HepG2 (cell line): ENCODE data around the gene PLOD3. TPM values are rescaled to one million over a fixed set of nuclear protein-coding genes. Genes with fewer than 3 reads are reported as not detected.

ENCODE experiments used
- ATAC-seq: fragments of 200-7000 bp; cut with Tn5 transposase; 3 replicates; pipeline ENCODE4 v1.9.1; 2020; ENCODE audit warnings: mild to moderate bottlenecking, moderate library complexity
- Bru-seq: library from RNA; stranded (reverse); fragments of 400-500 nt; gene quantifications from one replicate; lab custom pipeline; 2021; lab: Mats Ljungman, UMichigan
- BruChase-seq, 2 experiments: library from RNA; stranded (reverse); fragments of 400-500 nt; gene quantifications; one replicate each; lab custom pipeline; 2021; lab: Mats Ljungman, UMichigan
- BruUV-seq: library from RNA; stranded (reverse); fragments of 400-500 nt; replicated peaks from 2 replicates; lab custom pipeline; 2021; lab: Mats Ljungman, UMichigan
- CTCF ChIA-PET: fragments of 300-600 bp; formaldehyde crosslinking; extraction: SDS; loops from one replicate; lab custom pipeline; 2021; ENCODE audit warnings: low total read pairs, inconsistent platforms, low intra/inter-chr PET ratio; lab: Yijun Ruan, JAX
- POLR2A ChIA-PET: fragments of 350-600 bp; sonication (Branson Sonifier 250); formaldehyde crosslinking; loops from one replicate; lab custom pipeline; 2020; ENCODE audit warnings: antibody characterized with exemption, inconsistent platforms; lab: Yijun Ruan, JAX
- DNase-seq: peaks from one replicate; pipeline ENCODE4 v3.0.0-alpha.2; 2015; ENCODE audit warnings: low spot score
- FAIRE-seq: peaks from 3 replicates; lab custom pipeline; 2011; peaks lifted over from hg19 to GRCh38; lab: Jason Lieb, UNC
- H2AFZ ChIP-seq: one replicate; pipeline ENCODE4 v1.6.1; 2011; ENCODE audit warnings: low read length, inconsistent platforms
- H3K27ac ChIP-seq: fragments of 300-600 bp; 3 replicates; pipeline ENCODE4 v1.8.0; 2011; ENCODE audit warnings: mixed run types, mild to moderate bottlenecking, mixed read lengths, low read length, inconsistent platforms; ENCODE audit not compliant: insufficient read depth; ENCODE audit errors: extremely low read length
- H3K27me3 ChIP-seq, 2 experiments: fragments of 200-600 bp in 1 of 2; 2 replicates in 1 of 2; 3 replicates in 1 of 2; pipeline versions ENCODE4 v1.6.0 to v1.8.0; 2011; ENCODE audit warnings: low read length in 2 of 2, mild to moderate bottlenecking in 2 of 2, moderate library complexity in 2 of 2, inconsistent platforms in 1 of 2; ENCODE audit not compliant: insufficient read depth in 2 of 2, control insufficient read depth in 1 of 2
- H3K36me3 ChIP-seq, 2 experiments: fragments of 200-600 bp in 1 of 2; replicated peaks in 1 of 2; 2 replicates in 1 of 2; 3 replicates in 1 of 2; pipeline versions ENCODE4 v1.5.1 to v1.8.0; 2011; ENCODE audit warnings: low read length in 2 of 2, inconsistent platforms in 1 of 2; ENCODE audit not compliant: insufficient read depth in 2 of 2, control insufficient read depth in 1 of 2
- H3K4me1 ChIP-seq: 2 replicates; pipeline ENCODE4 v1.5.1; 2012; ENCODE audit warnings: low read length, inconsistent platforms; ENCODE audit not compliant: insufficient read depth
- H3K4me2 ChIP-seq: 2 replicates; pipeline ENCODE4 v1.6.0; 2011; ENCODE audit warnings: low read depth, low read length, inconsistent platforms
- H3K4me3 ChIP-seq, 3 experiments: fragments of 200-600 bp in 1 of 3; sonication (generic), shearing (Covaris generic) in 1 of 3; replicated peaks in 1 of 3; 2 replicates each; pipeline ENCODE4 v1.5.1; 2011 to 2016; ENCODE audit warnings: low read length in 3 of 3, inconsistent platforms in 2 of 3, low read depth in 2 of 3, mild to moderate bottlenecking in 2 of 3, control low read depth in 1 of 3, mixed read lengths in 1 of 3; ENCODE audit not compliant: insufficient read depth in 1 of 3
- H3K79me2 ChIP-seq: one replicate; pipeline ENCODE4 v1.6.1; 2011; ENCODE audit warnings: low read length, inconsistent platforms; ENCODE audit not compliant: insufficient read depth
- H3K9ac ChIP-seq: 2 replicates; pipeline ENCODE4 v1.6.0; 2011; ENCODE audit warnings: mild to moderate bottlenecking, low read depth, low read length, inconsistent platforms; ENCODE audit not compliant: insufficient read depth
- H3K9me3 ChIP-seq: 2 replicates; pipeline ENCODE4 v1.5.1; 2012; ENCODE audit warnings: mild to moderate bottlenecking, low read length
- H4K20me1 ChIP-seq: 2 replicates; pipeline ENCODE4 v1.6.0; 2011; ENCODE audit warnings: inconsistent platforms, mild to moderate bottlenecking, low read length, moderate library complexity; ENCODE audit not compliant: insufficient read depth
- ATRX ChIP-seq: sonication (generic); formaldehyde crosslinking; IDR thresholded peaks from 2 replicates; pipeline ENCODE4 v1.4.0; 2020; ENCODE audit warnings: missing genetic modification reagents, borderline replicate concordance
- GLI4 ChIP-seq: sonication (generic); formaldehyde crosslinking; IDR thresholded peaks from 2 replicates; pipeline ENCODE4 v1.5.1; 2020; ENCODE audit warnings: missing genetic modification reagents, mild to moderate bottlenecking, moderate library complexity, borderline replicate concordance
- NRL ChIP-seq: sonication (generic); formaldehyde crosslinking; IDR thresholded peaks from 2 replicates; pipeline ENCODE4 v1.5.0; 2020; ENCODE audit warnings: missing genetic modification reagents, mild to moderate bottlenecking, moderate library complexity, borderline replicate concordance
- REL ChIP-seq: sonication (generic); formaldehyde crosslinking; conservative IDR thresholded peaks from 2 replicates; pipeline ENCODE4 v1.8.0; 2022; ENCODE audit warnings: mild to moderate bottlenecking, missing genetic modification reagents, moderate library complexity
- ZNF335 ChIP-seq: sonication (generic); formaldehyde crosslinking; IDR thresholded peaks from 2 replicates; pipeline ENCODE4 v1.4.0; 2020; ENCODE audit warnings: missing genetic modification reagents
- ZNF660 ChIP-seq: sonication (generic); formaldehyde crosslinking; IDR thresholded peaks from 2 replicates; pipeline ENCODE4 v1.5.1; 2020; ENCODE audit warnings: mild to moderate bottlenecking, low read depth, missing genetic modification reagents, borderline replicate concordance
- ZNF7 ChIP-seq: IDR thresholded peaks from 2 replicates; pipeline ENCODE4 v1.6.1; 2016; ENCODE audit warnings: missing biosample characterization, missing genetic modification reagents
- WGBS: methylation state at CpG from one replicate; pipeline ENCODE4 v1.1.6; 2017; ENCODE audit warnings: low lambda C conversion rate; 5-methylcytosine and 5-hydroxymethylcytosine counted together
- in situ Hi-C: cut with HindIII; loops from 2 replicates; pipeline ENCODE4 v1.10.0; 2017; ENCODE audit warnings: low pct_unique_long_range_greater_than_20kb; ENCODE audit not compliant: extremely low pct_ligation_motif_present
- intact Hi-C: fragments of 100-400 bp; cut with micrococcal nuclease; formaldehyde crosslinking; loops from one replicate; pipeline ENCODE4 v1.10.0; 2022; ENCODE audit not compliant: unreplicated experiment
- long read RNA-seq, 2 experiments: library from RNA in 1 of 2; library from polyadenylated mRNA in 1 of 2; stranded (forward) in 1 of 2; unstranded in 1 of 2; transcript quantifications; one replicate each; pipeline ENCODE4 v2.0.0, GENCODE V29; 2019 to 2022
- polyA minus RNA-seq, 3 experiments: library from RNA; depleted of rRNA, polyadenylated mRNA; stranded (reverse); fragments of >200 nt; gene quantifications; 2 replicates each; pipeline ENCODE4 v1.2.3, GENCODE V29; 2011; ENCODE audit warnings: low replicate concordance in 1 of 3
- polyA plus RNA-seq, 8 experiments: library from polyadenylated mRNA; depleted of rRNA in 3 of 8; stranded (reverse) in 7 of 8; unstranded in 1 of 8; fragments of >200 nt; fragmentation: Illumina TruSeq in 4 of 8; extraction: Trizol in 4 of 8; gene quantifications; 2 replicates each; pipeline versions ENCODE4 v1.2.1 to v1.2.3, GENCODE V29; 2011 to 2016; ENCODE audit warnings: low read depth in 4 of 8, missing spikeins in 1 of 8, mixed read lengths in 1 of 8; ENCODE audit not compliant: insufficient read depth in 1 of 8
- total RNA-seq, 5 experiments: library from RNA; depleted of rRNA; stranded (reverse); fragments of >200 nt; fragmentation: Illumina TruSeq; extraction: Trizol; gene quantifications; 2 replicates each; pipeline ENCODE4 v1.2.3, GENCODE V29; 2016; ENCODE audit warnings: low read depth in 1 of 5
- TF ChIP-seq, protein P1 (sequence below): sonication (generic); formaldehyde crosslinking; IDR thresholded peaks from 2 replicates; pipeline ENCODE4 v1.8.0; 2022; ENCODE audit warnings: mild to moderate bottlenecking, missing genetic modification reagents, borderline replicate concordance
- TF ChIP-seq, protein P2 (sequence below): sonication (generic); formaldehyde crosslinking; IDR thresholded peaks from 2 replicates; pipeline ENCODE4 v1.4.0; 2020; ENCODE audit warnings: missing genetic modification reagents

The PLOD3 gene, protein sequence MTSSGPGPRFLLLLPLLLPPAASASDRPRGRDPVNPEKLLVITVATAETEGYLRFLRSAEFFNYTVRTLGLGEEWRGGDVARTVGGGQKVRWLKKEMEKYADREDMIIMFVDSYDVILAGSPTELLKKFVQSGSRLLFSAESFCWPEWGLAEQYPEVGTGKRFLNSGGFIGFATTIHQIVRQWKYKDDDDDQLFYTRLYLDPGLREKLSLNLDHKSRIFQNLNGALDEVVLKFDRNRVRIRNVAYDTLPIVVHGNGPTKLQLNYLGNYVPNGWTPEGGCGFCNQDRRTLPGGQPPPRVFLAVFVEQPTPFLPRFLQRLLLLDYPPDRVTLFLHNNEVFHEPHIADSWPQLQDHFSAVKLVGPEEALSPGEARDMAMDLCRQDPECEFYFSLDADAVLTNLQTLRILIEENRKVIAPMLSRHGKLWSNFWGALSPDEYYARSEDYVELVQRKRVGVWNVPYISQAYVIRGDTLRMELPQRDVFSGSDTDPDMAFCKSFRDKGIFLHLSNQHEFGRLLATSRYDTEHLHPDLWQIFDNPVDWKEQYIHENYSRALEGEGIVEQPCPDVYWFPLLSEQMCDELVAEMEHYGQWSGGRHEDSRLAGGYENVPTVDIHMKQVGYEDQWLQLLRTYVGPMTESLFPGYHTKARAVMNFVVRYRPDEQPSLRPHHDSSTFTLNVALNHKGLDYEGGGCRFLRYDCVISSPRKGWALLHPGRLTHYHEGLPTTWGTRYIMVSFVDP
- total RNA-seq (2016; rRNA removed; fragmentation: Illumina TruSeq; extraction: Trizol) (22.2 and 67.4 TPM in 2 replicates), polyA plus RNA-seq (2011; rRNA removed) (65.8 and 69.0 TPM in 2 replicates), polyA minus RNA-seq (2011; rRNA and poly(A)+ RNA removed; ENCODE audit: low replicate concordance) (44.4 and 96.8 TPM in 2 replicates), Bru-seq, nascent RNA (percentile 67 among the genes with signal in this experiment), BruChase-seq, experiment 1, labeled RNA remaining after a 6-hour chase (percentile 87 among the genes with signal in this experiment), BruChase-seq, experiment 2, labeled RNA remaining after a 2-hour chase (percentile 82 among the genes with signal in this experiment)
- total RNA-seq (2016; cell fraction: cytosol; rRNA removed; fragmentation: Illumina TruSeq; extraction: Trizol; ENCODE audit: low read depth), result 23.9 and 25.4 TPM in 2 replicates
- 20.2 and 72.6 TPM in 2 replicates for total RNA-seq (2016; cell fraction: insoluble cytoplasmic fraction; rRNA removed; fragmentation: Illumina TruSeq; extraction: Trizol)
- 24.4 and 25.4 TPM in 2 replicates for total RNA-seq (2016; cell fraction: membrane; rRNA removed; fragmentation: Illumina TruSeq; extraction: Trizol)
- 63.9 and 86.6 TPM in 2 replicates for total RNA-seq (2016; cell fraction: nucleus; rRNA removed; fragmentation: Illumina TruSeq; extraction: Trizol)
- 46.3 and 69.3 TPM in 2 replicates for polyA plus RNA-seq (2011; cell fraction: cytosol; rRNA removed)
- 162 and 195 TPM in 2 replicates for polyA plus RNA-seq (2011; cell fraction: nucleus; rRNA removed)
- polyA plus RNA-seq (2012), result 53.0 and 94.8 TPM in 2 replicates
- polyA plus RNA-seq (2016; cell fraction: cytosol; fragmentation: Illumina TruSeq; extraction: Trizol; ENCODE audit: low read depth), result 12.2 and 13.8 TPM in 2 replicates
- polyA plus RNA-seq (2016; cell fraction: insoluble cytoplasmic fraction; fragmentation: Illumina TruSeq; extraction: Trizol; ENCODE audit: low read depth), result 27.9 and 38.5 TPM in 2 replicates
- polyA plus RNA-seq (2016; cell fraction: membrane; fragmentation: Illumina TruSeq; extraction: Trizol; ENCODE audit: low read depth), result 21.2 and 23.4 TPM in 2 replicates
- polyA plus RNA-seq (2016; cell fraction: nucleus; fragmentation: Illumina TruSeq; extraction: Trizol; ENCODE audit: insufficient read depth, low read depth), result 217 and 227 TPM in 2 replicates
- polyA minus RNA-seq (2011; cell fraction: cytosol; rRNA and poly(A)+ RNA removed), result 55.0 and 69.8 TPM in 2 replicates
- polyA minus RNA-seq (2011; cell fraction: nucleus; rRNA and poly(A)+ RNA removed), result 37.7 and 50.2 TPM in 2 replicates
- long read RNA-seq, experiment 1, transcript PLOD3-201 (19 exons, 2,920 nt), result major isoform, 43 of 72 reads
- long read RNA-seq, experiment 1, partial matches to known transcripts, result 15 of 72 reads
- long read RNA-seq, experiment 1, other reads (novel, unspliced or antisense), result 14 of 72 reads
- long read RNA-seq, experiment 2, transcript PLOD3-201 (19 exons, 2,920 nt), result major isoform, 143 of 338 reads
- long read RNA-seq, experiment 2, partial matches to known transcripts, result 111 of 338 reads
- long read RNA-seq, experiment 2, other reads (novel, unspliced or antisense), result 84 of 338 reads

GRCh38 chr7:101217388-101218235, at the start of gene PLOD3, which contains the start of gene ZNHIT1:
PLOD3 (minus strand) TSS chr7:101217581; CDS start chr7:101217274, 307 bp downstream.
ZNHIT1 (plus strand) TSS chr7:101218165; CDS start chr7:101218196, 31 bp downstream.
- under 1% methylated on average over 36 of the region's 57 CpGs for WGBS
- Histone ChIP-seq H2AFZ (no peak within 1 kb of the TSS), H3K79me2 (peaks cover 29% of the 10 kb centered on the region), H4K20me1 (no peaks in the 10 kb centered on the region), H3K27ac (peak within 1 kb of the TSS; percentile 84), H3K9me3 (no peaks in the 10 kb centered on the region), H3K27me3 (no peaks in the 10 kb centered on the region; a peak in 1 of 5 replicates), H3K4me3 (peak within 1 kb of the TSS; percentile 82 to 95 (median 83)), H3K4me2 (peak within 1 kb of the TSS; percentile 91), H3K36me3 (peaks cover 3 to 14% of the 10 kb centered on the region in 2 experiments; a peak in 4 of 5 replicates), H3K4me1 (peaks cover 44% of the 10 kb centered on the region), H3K9ac (peak within 1 kb of the TSS; percentile 86)
- ATAC-seq (peak; percentile 93), DNase-seq (peak; percentile 98), FAIRE-seq (peak; percentile 97)
- ChIA-PET CTCF (interaction anchor here (1.3 kb wide), 1 partner anchor 27 kb away, joined by 5 read pairs; the partner anchor contains the start of gene FIS1), POLR2A (interaction anchor here (0.5 to 11.2 kb wide), 26 partner anchors 11 to 1040 kb away, joined by 3 to 202 read pairs (median 6); partner anchors contain the start of genes CLDN15, FIS1, IFT22 and MOGAT3)
- in situ Hi-C loops, result no loop called here
- no TSS peak for BruUV-seq
- intact Hi-C loops, result loop anchor here (1.0 to 2.0 kb wide), 2 partner anchors 17 to 27 kb away; partner anchors contain the start of gene MOGAT3
- TF ChIP-seq ZNF660 (CRISPR knock-in tag), result no peak
- TF ChIP-seq ATRX (CRISPR knock-in tag), result no peak
- no peak for TF ChIP-seq REL
- no peak for TF ChIP-seq GLI4
- TF ChIP-seq, protein P1, sequence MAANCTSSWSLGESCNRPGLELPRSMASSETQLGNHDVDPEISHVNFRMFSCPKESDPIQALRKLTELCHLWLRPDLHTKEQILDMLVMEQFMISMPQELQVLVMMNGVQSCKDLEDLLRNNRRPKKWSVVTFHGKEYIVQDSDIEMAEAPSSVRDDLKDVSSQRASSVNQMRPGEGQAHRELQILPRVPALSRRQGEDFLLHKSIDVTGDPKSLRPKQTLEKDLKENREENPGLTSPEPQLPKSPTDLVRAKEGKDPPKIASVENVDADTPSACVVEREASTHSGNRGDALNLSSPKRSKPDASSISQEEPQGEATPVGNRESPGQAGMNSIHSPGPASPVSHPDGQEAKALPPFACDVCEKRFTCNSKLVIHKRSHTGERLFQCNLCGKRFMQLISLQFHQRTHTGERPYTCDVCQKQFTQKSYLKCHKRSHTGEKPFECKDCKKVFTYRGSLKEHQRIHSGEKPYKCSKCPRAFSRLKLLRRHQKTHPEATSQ (CRISPR knock-in tag), result no peak
- no peak for TF ChIP-seq NRL (CRISPR knock-in tag)
- TF ChIP-seq, protein P2, sequence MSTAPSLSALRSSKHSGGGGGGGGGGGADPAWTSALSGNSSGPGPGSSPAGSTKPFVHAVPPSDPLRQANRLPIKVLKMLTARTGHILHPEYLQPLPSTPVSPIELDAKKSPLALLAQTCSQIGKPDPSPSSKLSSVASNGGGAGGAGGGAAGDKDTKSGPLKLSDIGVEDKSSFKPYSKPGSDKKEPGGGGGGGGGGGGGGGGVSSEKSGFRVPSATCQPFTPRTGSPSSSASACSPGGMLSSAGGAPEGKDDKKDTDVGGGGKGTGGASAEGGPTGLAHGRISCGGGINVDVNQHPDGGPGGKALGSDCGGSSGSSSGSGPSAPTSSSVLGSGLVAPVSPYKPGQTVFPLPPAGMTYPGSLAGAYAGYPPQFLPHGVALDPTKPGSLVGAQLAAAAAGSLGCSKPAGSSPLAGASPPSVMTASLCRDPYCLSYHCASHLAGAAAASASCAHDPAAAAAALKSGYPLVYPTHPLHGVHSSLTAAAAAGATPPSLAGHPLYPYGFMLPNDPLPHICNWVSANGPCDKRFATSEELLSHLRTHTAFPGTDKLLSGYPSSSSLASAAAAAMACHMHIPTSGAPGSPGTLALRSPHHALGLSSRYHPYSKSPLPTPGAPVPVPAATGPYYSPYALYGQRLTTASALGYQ (CRISPR knock-in tag), result peak; percentile 5; the same call in 1 of the 2 replicates
- TF ChIP-seq ZNF335 (CRISPR knock-in tag), result peak; percentile 45; the same call in 1 of the 2 replicates
- peak; percentile 6; the same call in 1 of the 2 replicates for TF ChIP-seq ZNF7
